ENCODE results near the gene ZNF341.

The ZNF341 gene

DNA sequence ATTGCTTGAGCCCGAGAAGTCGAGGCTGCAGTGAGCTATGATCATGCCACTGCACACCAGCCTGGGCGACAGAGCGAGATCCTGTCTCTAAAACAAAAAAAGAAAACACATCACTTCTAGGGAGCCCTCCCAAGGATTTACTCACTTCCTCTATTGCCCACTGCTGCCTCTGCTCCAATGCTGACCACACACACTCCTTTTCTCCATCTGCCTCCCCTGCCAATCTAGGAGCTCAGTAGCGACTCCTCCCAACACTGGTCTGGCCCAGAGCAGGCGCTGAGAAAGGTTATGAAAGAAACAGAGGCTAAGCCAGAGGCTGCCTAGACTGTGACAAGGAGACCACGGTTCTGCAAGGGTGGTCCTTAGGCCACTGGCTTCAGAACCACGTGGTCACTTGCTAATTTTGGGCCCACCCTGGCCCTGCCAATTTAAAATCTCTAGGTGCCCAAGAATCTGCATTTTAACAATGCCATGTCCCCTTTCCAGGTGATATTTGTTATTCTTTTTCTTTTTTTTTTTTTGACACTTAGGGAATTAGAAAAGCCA is 44.4 kb upstream of the ZNF341 start:
- peaks cover 2% of the 10 kb centered on the region for H3K27me3 Mint-ChIP-seq (ENCODE audit: low read depth, poor library complexity)
- H3K4me3 Mint-ChIP-seq: no peak overlapping the region
- TF ChIP-seq, protein P1, sequence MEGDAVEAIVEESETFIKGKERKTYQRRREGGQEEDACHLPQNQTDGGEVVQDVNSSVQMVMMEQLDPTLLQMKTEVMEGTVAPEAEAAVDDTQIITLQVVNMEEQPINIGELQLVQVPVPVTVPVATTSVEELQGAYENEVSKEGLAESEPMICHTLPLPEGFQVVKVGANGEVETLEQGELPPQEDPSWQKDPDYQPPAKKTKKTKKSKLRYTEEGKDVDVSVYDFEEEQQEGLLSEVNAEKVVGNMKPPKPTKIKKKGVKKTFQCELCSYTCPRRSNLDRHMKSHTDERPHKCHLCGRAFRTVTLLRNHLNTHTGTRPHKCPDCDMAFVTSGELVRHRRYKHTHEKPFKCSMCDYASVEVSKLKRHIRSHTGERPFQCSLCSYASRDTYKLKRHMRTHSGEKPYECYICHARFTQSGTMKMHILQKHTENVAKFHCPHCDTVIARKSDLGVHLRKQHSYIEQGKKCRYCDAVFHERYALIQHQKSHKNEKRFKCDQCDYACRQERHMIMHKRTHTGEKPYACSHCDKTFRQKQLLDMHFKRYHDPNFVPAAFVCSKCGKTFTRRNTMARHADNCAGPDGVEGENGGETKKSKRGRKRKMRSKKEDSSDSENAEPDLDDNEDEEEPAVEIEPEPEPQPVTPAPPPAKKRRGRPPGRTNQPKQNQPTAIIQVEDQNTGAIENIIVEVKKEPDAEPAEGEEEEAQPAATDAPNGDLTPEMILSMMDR (IDR thresholded peaks at IDR 0.05): no peak
- H3K9me3 Mint-ChIP-seq: no peaks in the 10 kb centered on the region
- no peak overlapping the region for H3K27ac Mint-ChIP-seq
- no peaks in the 10 kb centered on the region for H3K36me3 Mint-ChIP-seq (ENCODE audit: low read depth)
- peaks cover 33% of the 10 kb centered on the region for H3K4me1 Mint-ChIP-seq
- no peak for DNase-seq

DNA sequence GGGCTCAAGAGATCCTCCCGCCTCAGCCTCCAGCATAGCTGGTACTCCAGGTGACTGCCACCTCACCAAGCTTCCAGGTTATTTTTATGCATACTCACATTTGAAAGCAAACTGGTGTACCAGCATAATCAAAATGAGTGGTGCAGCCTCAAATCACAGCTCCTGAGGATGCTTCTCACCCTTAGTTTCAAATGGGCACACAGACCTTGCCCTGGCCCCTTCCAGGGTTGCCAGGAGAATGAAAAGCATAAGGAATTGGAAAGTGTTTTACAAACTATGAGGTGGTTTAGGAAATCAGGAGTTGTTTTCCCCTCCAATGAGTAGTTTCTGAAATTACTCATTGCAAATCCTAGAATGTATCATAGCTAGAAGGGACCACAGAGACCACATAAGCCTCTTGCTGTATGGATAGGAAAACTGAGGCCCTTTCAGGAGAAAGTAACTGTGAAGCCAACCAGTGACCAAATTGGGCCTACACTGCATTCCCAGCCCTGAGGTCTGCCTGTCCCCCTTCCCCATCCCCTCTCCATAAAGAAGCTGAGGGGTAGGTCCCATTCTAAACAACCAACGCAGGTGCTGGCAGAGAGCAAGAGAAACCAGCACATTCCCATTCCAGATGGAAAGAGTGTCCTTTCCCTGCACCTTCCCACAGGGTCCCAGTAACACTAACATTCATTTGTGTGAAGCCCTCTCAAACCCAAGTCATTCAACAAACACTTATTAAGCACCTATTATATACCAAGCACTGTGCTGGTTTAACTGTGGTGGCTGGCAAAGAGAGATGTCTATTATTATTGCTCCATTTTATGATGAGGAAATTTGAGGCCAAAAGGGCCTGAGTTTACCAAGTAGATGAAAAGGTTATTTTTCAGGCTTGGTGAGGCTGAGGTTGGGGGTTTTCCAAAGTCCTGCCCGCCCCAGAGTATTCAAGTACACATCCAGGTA is 43.5 kb upstream of the ZNF341 start:
- no peaks in the 10 kb centered on the region for H3K36me3 Mint-ChIP-seq (ENCODE audit: low read depth)
- no peak overlapping the region for H3K4me3 Mint-ChIP-seq
- H3K4me1 Mint-ChIP-seq: peaks cover 26% of the 10 kb centered on the region
- no peaks in the 10 kb centered on the region for H3K9me3 Mint-ChIP-seq
- H3K27ac Mint-ChIP-seq: no peak overlapping the region
- peaks cover 2% of the 10 kb centered on the region for H3K27me3 Mint-ChIP-seq (ENCODE audit: low read depth, poor library complexity)
- DNase-seq: no peak
- TF ChIP-seq, protein P1 (IDR thresholded peaks at IDR 0.05): no peak

DNA sequence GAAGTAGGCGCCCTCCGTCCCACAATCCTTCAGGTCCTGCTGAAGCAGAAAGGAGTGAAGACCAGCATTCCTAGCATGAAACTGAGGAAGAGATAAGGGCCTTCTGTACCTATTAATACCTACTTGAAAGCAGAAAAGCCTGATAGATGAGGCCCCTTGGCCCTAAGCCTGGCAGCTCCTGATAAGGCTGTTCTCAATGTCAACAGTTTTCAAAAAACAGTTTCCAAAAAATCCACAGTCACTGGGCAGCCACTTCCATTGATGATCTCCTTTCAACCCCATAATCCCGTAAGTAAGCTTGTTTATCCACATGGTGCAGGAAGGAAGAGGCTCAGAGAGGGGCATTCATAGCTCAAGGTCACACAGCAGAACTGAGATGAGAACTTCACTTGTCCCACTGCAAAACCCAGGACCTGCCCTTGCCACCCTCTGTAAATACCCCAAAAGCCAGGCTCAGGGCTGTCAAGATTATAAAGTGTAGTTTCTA is 42.8 kb upstream of the ZNF341 start:
- Mint-ChIP-seq H3K36me3 (ENCODE audit: low read depth) (no peaks in the 10 kb centered on the region), H3K4me1 (peaks cover 33% of the 10 kb centered on the region), H3K9me3 (no peaks in the 10 kb centered on the region), H3K4me3 (no peak overlapping the region), H3K27me3 (ENCODE audit: low read depth, poor library complexity) (peaks cover 2% of the 10 kb centered on the region), H3K27ac (no peak overlapping the region)
- no peak for DNase-seq
- TF ChIP-seq, protein P1 (IDR thresholded peaks at IDR 0.05): no peak

DNA sequence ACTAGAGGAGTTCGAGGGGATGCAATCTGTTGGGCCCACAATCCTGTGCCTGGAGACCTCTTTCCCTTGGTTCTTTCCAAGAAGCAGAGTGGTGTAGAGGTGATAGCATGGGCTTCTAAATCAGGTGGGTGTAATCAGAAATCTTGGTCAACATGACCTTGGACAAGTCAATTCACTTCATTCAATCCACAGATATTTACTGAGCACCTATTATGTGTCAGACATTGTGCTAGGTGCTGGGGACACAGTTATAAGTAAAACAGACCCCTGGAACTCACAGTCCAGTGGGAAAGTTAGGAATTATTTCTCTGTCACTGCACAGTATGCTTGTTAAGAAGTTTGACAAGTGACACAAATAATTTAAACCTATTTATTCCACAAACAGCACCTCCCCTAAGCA is 42.3 kb upstream of the ZNF341 start:
- TF ChIP-seq, protein P1 (IDR thresholded peaks at IDR 0.05): no peak
- peaks cover 2% of the 10 kb centered on the region for H3K27me3 Mint-ChIP-seq (ENCODE audit: low read depth, poor library complexity)
- no peak overlapping the region for H3K4me3 Mint-ChIP-seq
- no peak overlapping the region for H3K27ac Mint-ChIP-seq
- no peaks in the 10 kb centered on the region for H3K36me3 Mint-ChIP-seq (ENCODE audit: low read depth)
- DNase-seq: no peak
- H3K9me3 Mint-ChIP-seq: no peaks in the 10 kb centered on the region
- H3K4me1 Mint-ChIP-seq: peaks cover 34% of the 10 kb centered on the region

- Mint-ChIP-seq H3K9me3 (no peaks in the 10 kb centered on the region), H3K36me3 (ENCODE audit: low read depth) (no peaks in the 10 kb centered on the region), H3K27me3 (ENCODE audit: low read depth, poor library complexity) (peaks cover 2% of the 10 kb centered on the region), H3K4me1 (peaks cover 32% of the 10 kb centered on the region), H3K27ac (no peak overlapping the region), H3K4me3 (no peak overlapping the region)
- no peak for DNase-seq
- TF ChIP-seq, protein P1 (IDR thresholded peaks at IDR 0.05): no peak
These were observed 41.8 kb upstream of the ZNF341 start for GRCh38 chr20:33689973-33690372.

All from nephron progenitor cell (in vitro differentiated cells).